MCF 10A (cell line): Measurements from ENCODE around the gene GHRHR. TPM values are rescaled to one million over a fixed set of nuclear protein-coding genes. Genes with fewer than 3 reads are reported as not detected.

Experiments used
- Bru-seq: library from RNA; stranded (reverse); fragments of 400-500 nt; gene quantifications from one replicate; lab custom pipeline; 2021; lab: Mats Ljungman, UMichigan
- BruChase-seq, 2 experiments: library from RNA; stranded (reverse); fragments of 400-500 nt; gene quantifications; one replicate each; lab custom pipeline; 2021; lab: Mats Ljungman, UMichigan
- BruUV-seq: library from RNA; stranded (reverse); fragments of 400-500 nt; replicated peaks from 2 replicates; lab custom pipeline; 2021; lab: Mats Ljungman, UMichigan
- CTCF ChIA-PET: fragments of 300-600 bp; sonication (Branson Sonifier 250); formaldehyde crosslinking; extraction: SDS; loops from one replicate; lab custom pipeline; 2021; ENCODE audit warnings: antibody characterized with exemption, inconsistent platforms; lab: Yijun Ruan, JAX
- POLR2A ChIA-PET: fragments of 300-600, 350-650 bp; sonication (Branson Sonifier 250); formaldehyde crosslinking; extraction: SDS; loops from one replicate; lab custom pipeline; 2020; ENCODE audit warnings: antibody characterized with exemption, inconsistent platforms; lab: Yijun Ruan, JAX
- DNase-seq: peaks from one replicate; pipeline ENCODE4 v3.0.0-alpha.2; 2018; ENCODE audit not compliant: unreplicated experiment
- H3K27ac Mint-ChIP-seq: one replicate; pipeline ENCODE4 v1.8.0; 2022; ENCODE audit warnings: mild to moderate bottlenecking, low read depth, mixed read lengths; ENCODE audit not compliant: unreplicated experiment
- H3K27me3 Mint-ChIP-seq: one replicate; pipeline ENCODE4 v1.8.0; 2022; ENCODE audit warnings: mixed read lengths; ENCODE audit not compliant: insufficient read depth, unreplicated experiment
- H3K36me3 Mint-ChIP-seq: one replicate; pipeline ENCODE4 v1.8.0; 2022; ENCODE audit warnings: mild to moderate bottlenecking, moderate library complexity, mixed read lengths; ENCODE audit not compliant: insufficient read depth, unreplicated experiment
- H3K4me1 Mint-ChIP-seq: one replicate; pipeline ENCODE4 v1.8.0; 2022; ENCODE audit warnings: mixed read lengths; ENCODE audit not compliant: insufficient read depth, unreplicated experiment
- H3K4me3 Mint-ChIP-seq: one replicate; pipeline ENCODE4 v1.8.0; 2022; ENCODE audit warnings: mild to moderate bottlenecking, moderate library complexity, mixed read lengths; ENCODE audit not compliant: unreplicated experiment
- H3K9me3 Mint-ChIP-seq: one replicate; pipeline ENCODE4 v1.8.0; 2022; ENCODE audit warnings: mixed read lengths; ENCODE audit not compliant: unreplicated experiment
- intact Hi-C: fragments of 100-400 bp; cut with micrococcal nuclease; formaldehyde crosslinking; loops from 2 replicates; pipeline ENCODE4 v1.14.1; 2022
- long read RNA-seq: library from polyadenylated mRNA; stranded (forward); transcript quantifications from one replicate; pipeline ENCODE4 v2.0.0, GENCODE V29; 2022
- total RNA-seq: library from RNA; stranded (reverse); gene quantifications from 2 replicates; pipeline ENCODE4 v1.2.3, GENCODE V29; 2022
- TF ChIP-seq, protein P1 (sequence below): fragments of 200-600 bp; IDR thresholded peaks from one replicate; pipeline ENCODE4 v1.8.0; 2022; ENCODE audit warnings: antibody characterized with exemption, mild to moderate bottlenecking; ENCODE audit not compliant: unreplicated experiment

Gene GHRHR
- not detected in 2 replicates for total RNA-seq
- not detected for Bru-seq, nascent RNA
- BruChase-seq, experiment 1, labeled RNA remaining after a 6-hour chase = not detected
- not detected for BruChase-seq, experiment 2, labeled RNA remaining after a 2-hour chase
- long read RNA-seq = 0 reads

DNA sequence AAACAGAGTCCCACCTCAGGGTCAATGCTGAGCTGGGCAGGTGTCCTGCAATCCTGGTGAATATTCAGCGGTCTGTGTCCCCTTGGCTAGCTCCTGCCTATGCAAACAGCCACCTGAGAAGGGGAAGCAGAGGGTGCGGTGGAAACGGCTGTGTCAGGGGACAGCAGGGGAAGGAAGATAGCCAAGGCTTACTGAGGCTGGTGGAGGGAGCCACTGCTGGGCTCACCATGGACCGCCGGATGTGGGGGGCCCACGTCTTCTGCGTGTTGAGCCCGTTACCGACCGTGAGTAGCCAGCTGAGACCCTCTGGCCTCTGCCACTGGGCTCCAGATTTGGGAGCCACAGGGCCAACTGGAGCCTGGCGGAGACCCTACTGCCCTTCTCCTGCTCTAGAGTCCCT, at the start of gene GHRHR:
Gene GHRHR, plus strand, starts transcription at position 112 of the 400 bp plus-strand sequence. Its CDS starts 116 bp downstream, at position 228.
- DNase-seq = no peak
- intact Hi-C loops = no loop called here
- TF ChIP-seq, protein P1, sequence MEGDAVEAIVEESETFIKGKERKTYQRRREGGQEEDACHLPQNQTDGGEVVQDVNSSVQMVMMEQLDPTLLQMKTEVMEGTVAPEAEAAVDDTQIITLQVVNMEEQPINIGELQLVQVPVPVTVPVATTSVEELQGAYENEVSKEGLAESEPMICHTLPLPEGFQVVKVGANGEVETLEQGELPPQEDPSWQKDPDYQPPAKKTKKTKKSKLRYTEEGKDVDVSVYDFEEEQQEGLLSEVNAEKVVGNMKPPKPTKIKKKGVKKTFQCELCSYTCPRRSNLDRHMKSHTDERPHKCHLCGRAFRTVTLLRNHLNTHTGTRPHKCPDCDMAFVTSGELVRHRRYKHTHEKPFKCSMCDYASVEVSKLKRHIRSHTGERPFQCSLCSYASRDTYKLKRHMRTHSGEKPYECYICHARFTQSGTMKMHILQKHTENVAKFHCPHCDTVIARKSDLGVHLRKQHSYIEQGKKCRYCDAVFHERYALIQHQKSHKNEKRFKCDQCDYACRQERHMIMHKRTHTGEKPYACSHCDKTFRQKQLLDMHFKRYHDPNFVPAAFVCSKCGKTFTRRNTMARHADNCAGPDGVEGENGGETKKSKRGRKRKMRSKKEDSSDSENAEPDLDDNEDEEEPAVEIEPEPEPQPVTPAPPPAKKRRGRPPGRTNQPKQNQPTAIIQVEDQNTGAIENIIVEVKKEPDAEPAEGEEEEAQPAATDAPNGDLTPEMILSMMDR = no peak
- Mint-ChIP-seq H3K36me3 (no peaks in the 10 kb centered on the region), H3K4me1 (no peaks in the 10 kb centered on the region), H3K27me3 (peaks cover 71% of the 10 kb centered on the region), H3K27ac (no peak within 1 kb of the TSS), H3K4me3 (no peak within 1 kb of the TSS), H3K9me3 (no peaks in the 10 kb centered on the region)
- BruUV-seq = no TSS peak
- ChIA-PET CTCF (interaction anchor here (1.0 to 2.3 kb wide), 5 partner anchors 10 to 167 kb away, joined by 3 to 9 read pairs (median 5); no protein-coding TSS in a partner anchor), POLR2A (no interaction called here)

DNA sequence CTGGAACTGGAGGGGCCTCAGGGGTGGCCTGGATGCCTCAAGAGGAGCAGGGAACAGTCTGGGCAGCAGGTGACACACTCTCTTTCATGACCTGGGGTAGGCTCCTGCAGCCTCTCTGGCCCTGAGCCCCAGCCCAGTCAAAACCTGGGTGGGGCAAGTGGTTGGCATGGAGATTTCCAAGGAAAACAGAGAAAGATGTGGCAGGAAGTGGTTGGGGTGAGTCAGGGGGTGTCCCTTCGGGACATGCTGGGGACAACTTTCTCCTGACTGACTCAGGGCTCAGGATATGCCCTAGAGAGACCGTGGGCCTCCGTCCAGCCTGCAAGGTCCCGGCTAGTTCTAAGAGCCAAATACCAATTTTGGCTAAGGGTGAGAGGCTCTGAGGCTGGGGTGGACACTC, 49.2 kb upstream of the GHRHR start:
- intact Hi-C loops = no loop called here
- DNase-seq = peak; percentile 59
- Mint-ChIP-seq H3K27me3 (no peaks in the 10 kb centered on the region), H3K4me1 (peaks cover 10% of the 10 kb centered on the region), H3K27ac (no peak overlapping the region), H3K9me3 (no peaks in the 10 kb centered on the region), H3K36me3 (no peaks in the 10 kb centered on the region), H3K4me3 (no peak overlapping the region)
- CTCF ChIA-PET = no interaction called here
- no TSS peak for BruUV-seq
- POLR2A ChIA-PET = no interaction called here
- TF ChIP-seq, protein P1 = no peak

DNA sequence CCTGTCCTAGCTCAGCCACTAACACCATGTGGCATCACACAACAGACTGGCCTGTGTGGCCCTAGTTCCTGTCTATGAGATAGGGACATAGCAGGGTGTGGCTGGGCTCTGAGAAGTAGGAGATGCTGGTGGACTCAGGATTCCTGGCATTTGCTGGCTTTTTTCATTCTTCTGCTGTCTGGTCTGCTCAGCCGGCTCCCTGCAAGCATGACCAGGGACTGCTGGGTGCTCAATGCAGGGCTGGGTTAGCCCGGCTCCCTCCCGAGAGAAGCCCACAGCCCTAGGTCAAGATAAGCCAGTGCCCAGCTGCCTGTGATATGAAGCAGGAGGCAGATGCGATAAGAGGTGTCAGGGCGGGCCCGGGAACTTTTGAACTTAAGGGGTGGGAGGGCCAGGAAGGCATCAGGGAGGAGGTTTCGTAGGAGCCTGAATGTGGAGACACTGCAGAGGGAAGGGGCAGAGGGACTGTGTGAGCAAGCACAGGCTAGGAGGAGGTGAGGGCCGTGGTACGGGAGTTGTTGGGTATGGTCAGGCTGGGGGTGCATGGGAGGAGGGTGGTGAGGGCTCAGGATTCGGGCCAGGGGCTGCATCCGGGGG, 48.6 kb upstream of the GHRHR start:
- no TSS peak for BruUV-seq
- H3K4me3 Mint-ChIP-seq = no peak overlapping the region
- intact Hi-C loops = no loop called here
- no peak overlapping the region for H3K27ac Mint-ChIP-seq
- DNase-seq = no peak
- ChIA-PET CTCF (interaction anchor here (0.6 to 0.7 kb wide), 3 partner anchors 19 to 564 kb away, joined by 3 to 4 read pairs (median 3); no protein-coding TSS in a partner anchor), POLR2A (no interaction called here)
- H3K27me3 Mint-ChIP-seq = no peaks in the 10 kb centered on the region
- no peaks in the 10 kb centered on the region for H3K36me3 Mint-ChIP-seq
- H3K9me3 Mint-ChIP-seq = no peaks in the 10 kb centered on the region
- peaks cover 15% of the 10 kb centered on the region for H3K4me1 Mint-ChIP-seq
- TF ChIP-seq, protein P1 = no peak

DNA sequence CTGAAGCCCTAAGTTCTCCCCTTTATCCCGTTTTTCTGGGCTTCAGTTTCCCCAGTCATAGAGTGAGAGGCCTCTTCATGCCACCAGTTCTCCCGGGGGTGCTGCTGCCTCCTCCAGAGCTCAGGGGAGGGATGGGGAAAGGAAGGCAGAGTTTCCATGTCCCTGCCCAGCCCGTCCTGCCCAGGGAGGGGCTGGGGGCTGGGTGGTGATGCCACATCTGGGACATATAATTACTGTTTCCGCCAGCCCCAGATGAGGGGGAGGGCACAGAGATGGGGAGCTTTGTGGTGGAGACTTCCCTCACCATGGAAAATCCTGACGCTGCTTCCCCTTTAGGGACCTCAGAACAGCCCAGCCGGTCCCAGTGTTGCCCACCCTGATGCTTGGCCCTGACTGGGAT, 48.0 kb upstream of the GHRHR start:
- Mint-ChIP-seq H3K9me3 (no peaks in the 10 kb centered on the region), H3K36me3 (no peaks in the 10 kb centered on the region), H3K27ac (no peak overlapping the region), H3K4me1 (peaks cover 20% of the 10 kb centered on the region), H3K27me3 (no peaks in the 10 kb centered on the region), H3K4me3 (no peak overlapping the region)
- ChIA-PET POLR2A (no interaction called here), CTCF (interaction anchor here (0.6 to 0.7 kb wide), 3 partner anchors 19 to 564 kb away, joined by 3 to 4 read pairs (median 3); no protein-coding TSS in a partner anchor)
- DNase-seq = no peak
- no TSS peak for BruUV-seq
- TF ChIP-seq, protein P1 = no peak
- intact Hi-C loops = no loop called here
